Adipose tissue (tissue), 3 donors: ENCODE results near the gene PRPF40A. TPM values are rescaled to one million over a fixed set of nuclear protein-coding genes. Genes with fewer than 3 reads are reported as not detected.
"Not testable (repeated sequence)": the region's sequence is repeated elsewhere in the genome, so short reads cannot be mapped to it uniquely, and the experiment has no call there.

Source experiments
- H3K27ac ChIP-seq: one replicate; pipeline ENCODE4 v1.5.1; 2013; ENCODE audit warnings: low read depth, low read length
- WGBS, 3 donors: extraction: QIAGEN DNeasy Blood & Tissue Kit; methylation state at CpG; one replicate each; pipeline ENCODE4 v1.1.7; 2013; 5-methylcytosine and 5-hydroxymethylcytosine counted together
- polyA plus RNA-seq, 3 donors: library from polyadenylated mRNA; stranded (reverse); fragments of 200-250 nt; gene quantifications; one replicate each; pipeline ENCODE4 v1.2.3, GENCODE V29; 2013
- donor health status: healthy with polysubstance abuse.
- donor health status: Bipolar disorder and iron deficiency.
- donor health status: healthy.

The PRPF40A gene
- polyA plus RNA-seq, result 10 to 100 TPM; 16.8 to 26.1 (median 18.1) TPM

- peak within 1 kb of the TSS; percentile 92 for H3K27ac ChIP-seq
- WGBS, 3 donors, result 0 to 1% (median 0%) methylated on average over 64 to 70 of the region's 71 CpGs
Observed at GRCh38 chr2:152717228-152718075, at the start of gene PRPF40A. Gene PRPF40A (minus strand): TSS chr2:152717461. CDS start chr2:152717439, 22 bp downstream.

GRCh38 chr2:152766928-152767327 is 49.7 kb upstream of the PRPF40A start:
- H3K27ac ChIP-seq, result no peak overlapping the region
- 65 to 84% (median 70%) methylated on average over 1 of the region's 1 CpG for WGBS, 3 donors

GRCh38 chr2:152763651-152764050 is 46.4 kb upstream of the PRPF40A start:
- H3K27ac ChIP-seq, result no peak overlapping the region
- WGBS, 3 donors, result 79 to 96% (median 83%) methylated on average over 1 of the region's 1 CpG

- 71 to 90% (median 82%) methylated on average over 4 of the region's 4 CpGs for WGBS, 3 donors
- not testable (repeated sequence) for H3K27ac ChIP-seq
Observed at GRCh38 chr2:152763208-152763607, 45.9 kb upstream of the PRPF40A start.

- H3K27ac ChIP-seq, result no peak overlapping the region
- 66 to 74% (median 67%) methylated on average over 5 of the region's 5 CpGs for WGBS, 3 donors
Observed at GRCh38 chr2:152762202-152762601, 44.9 kb upstream of the PRPF40A start.

GRCh38 chr2:152761214-152761613 is 44.0 kb upstream of the PRPF40A start:
- WGBS, 3 donors, result 78 to 84% (median 83%) methylated on average over 4 of the region's 4 CpGs
- H3K27ac ChIP-seq, result no peak overlapping the region

- no peak overlapping the region for H3K27ac ChIP-seq
- WGBS, 3 donors, result 92 to 95% (median 94%) methylated on average over 6 of the region's 6 CpGs
Observed at GRCh38 chr2:152759290-152760072, 42.2 kb upstream of the PRPF40A start.

GRCh38 chr2:152755029-152755428 is 37.8 kb upstream of the PRPF40A start:
- 82 to 85% (median 83%) methylated on average over 13 of the region's 13 CpGs for WGBS, 3 donors
- no peak overlapping the region for H3K27ac ChIP-seq

GRCh38 chr2:152747751-152748150 is 30.5 kb upstream of the PRPF40A start:
- 86 to 99% (median 97%) methylated on average over 4 of the region's 4 CpGs for WGBS, 3 donors
- H3K27ac ChIP-seq, result not testable (repeated sequence)

GRCh38 chr2:152743002-152743401 is 25.7 kb upstream of the PRPF40A start:
- no peak overlapping the region for H3K27ac ChIP-seq
- WGBS, 3 donors, result 32 to 66% (median 65%) methylated on average over 3 of the region's 3 CpGs

GRCh38 chr2:152740743-152741328 is 23.6 kb upstream of the PRPF40A start:
- no peak overlapping the region for H3K27ac ChIP-seq
- WGBS, 3 donors, result 31 to 38% (median 35%) methylated on average over 2 of the region's 2 CpGs

GRCh38 chr2:152739705-152740104 is 22.4 kb upstream of the PRPF40A start:
- not testable (repeated sequence) for H3K27ac ChIP-seq
- 82 to 100% (median 91%) methylated on average over 1 of the region's 1 CpG for WGBS, 3 donors

- WGBS, 3 donors, result 93 to 97% (median 94%) methylated on average over 2 of the region's 2 CpGs
Observed at GRCh38 chr2:152738438-152738837, 21.2 kb upstream of the PRPF40A start.

GRCh38 chr2:152737509-152737908 is 20.2 kb upstream of the PRPF40A start:
- H3K27ac ChIP-seq, result not testable (repeated sequence)
- 79 to 95% (median 83%) methylated on average over 1 of the region's 1 CpG for WGBS, 3 donors

More at GRCh38 chr2:152738438-152738837, 21.2 kb upstream of the PRPF40A start:
- no peak overlapping the region for H3K27ac ChIP-seq

- H3K27ac ChIP-seq, result no peak overlapping the region
Observed at GRCh38 chr2:152730591-152731333, 13.5 kb upstream of the PRPF40A start.

GRCh38 chr2:152729844-152730243 is 12.6 kb upstream of the PRPF40A start:
- H3K27ac ChIP-seq, result no peak overlapping the region
- 68 to 94% (median 78%) methylated on average over 2 of the region's 2 CpGs for WGBS, 3 donors

More at GRCh38 chr2:152730591-152731333, 13.5 kb upstream of the PRPF40A start:
- 69 to 89% (median 89%) methylated on average over 1 of the region's 1 CpG for WGBS, 3 donors

GRCh38 chr2:152723918-152724317 is 6.7 kb upstream of the PRPF40A start:
- WGBS, 3 donors, result 93 to 100% (median 94%) methylated on average over 1 of the region's 1 CpG
- H3K27ac ChIP-seq, result no peak overlapping the region

- WGBS, 3 donors, result 91 to 95% (median 95%) methylated on average over 8 of the region's 8 CpGs
- not testable (repeated sequence) for H3K27ac ChIP-seq
Observed at GRCh38 chr2:152722639-152723038, 5.4 kb upstream of the PRPF40A start.
